GM12878 (cell line): Measurements from ENCODE around the gene GRIN2C. TPM values are rescaled to one million over a fixed set of nuclear protein-coding genes. Genes with fewer than 3 reads are reported as not detected.

Source experiments
- ATAC-seq: fragments of 200-7000 bp; cut with Tn5 transposase; 3 replicates; pipeline ENCODE4 v1.9.1; 2020; ENCODE audit warnings: mild to moderate bottlenecking, moderate library complexity
- BruUV-seq: library from RNA; stranded (reverse); fragments of 400-500 nt; replicated peaks from 2 replicates; lab custom pipeline; 2021; lab: Mats Ljungman, UMichigan
- CTCF ChIA-PET: fragments of 300-600 bp; sonication (Branson Sonifier 250); formaldehyde crosslinking; extraction: SDS; loops from one replicate; lab custom pipeline; 2021; ENCODE audit warnings: inconsistent platforms; lab: Yijun Ruan, JAX
- POLR2A ChIA-PET: fragments of 350-600 bp; formaldehyde crosslinking; extraction: SDS; loops from one replicate; lab custom pipeline; 2021; ENCODE audit warnings: inconsistent platforms; lab: Charles Lee
- RAD21 ChIA-PET: fragments of 300-600 bp; sonication (Branson Sonifier 250); formaldehyde crosslinking; loops from one replicate; lab custom pipeline; 2023; ENCODE audit warnings: antibody characterized with exemption; ENCODE audit not compliant: unreplicated experiment; lab: Charles Lee
- SMC1A ChIA-PET: fragments of 300-600 bp; sonication (Branson Sonifier 250); formaldehyde crosslinking; loops from one replicate; lab custom pipeline; 2023; ENCODE audit not compliant: unreplicated experiment, uncharacterized antibody; lab: Charles Lee
- DNase-seq: peaks from one replicate; pipeline ENCODE4 v3.0.0-alpha.2; 2011; ENCODE audit warnings: low read depth, low spot score
- FAIRE-seq: peaks from 3 replicates; lab custom pipeline; 2011; peaks lifted over from hg19 to GRCh38; lab: Jason Lieb, UNC
- H2AFZ ChIP-seq: 2 replicates; pipeline ENCODE4 v1.6.0; 2011; ENCODE audit warnings: low read depth, low read length, control low read depth; ENCODE audit not compliant: control insufficient read depth
- H3K27ac ChIP-seq: 2 replicates; pipeline ENCODE4 v1.5.1; 2011; ENCODE audit warnings: control low read depth; ENCODE audit not compliant: control insufficient read depth, insufficient read depth
- H3K27me3 ChIP-seq, 2 experiments: replicated peaks in 1 of 2; 2 replicates each; pipeline versions ENCODE4 v1.6.0 to v1.6.1; 2011; ENCODE audit warnings: low read length in 1 of 2; ENCODE audit not compliant: control insufficient read depth in 2 of 2, insufficient read depth in 2 of 2
- H3K36me3 ChIP-seq, 2 experiments: 2 replicates each; pipeline ENCODE4 v1.5.1; 2011; ENCODE audit warnings: low read length in 1 of 2; ENCODE audit not compliant: control insufficient read depth in 2 of 2, insufficient read depth in 2 of 2
- H3K4me1 ChIP-seq: 2 replicates; pipeline ENCODE4 v1.6.1; 2011; ENCODE audit warnings: mild to moderate bottlenecking, low read length, moderate library complexity, mixed read lengths; ENCODE audit not compliant: control insufficient read depth, insufficient read depth
- H3K4me2 ChIP-seq: 2 replicates; pipeline ENCODE4 v1.6.0; 2011; ENCODE audit warnings: control low read depth; ENCODE audit not compliant: control insufficient read depth, insufficient read depth
- H3K4me3 ChIP-seq: fragments of 200-600 bp; sonication (generic); 2 replicates; pipeline ENCODE4 v1.5.1; 2016
- H3K79me2 ChIP-seq: 2 replicates; pipeline ENCODE4 v1.6.0; 2011; ENCODE audit warnings: low read length; ENCODE audit not compliant: control insufficient read depth, insufficient read depth
- H3K9ac ChIP-seq: 2 replicates; pipeline ENCODE4 v1.8.0; 2011; ENCODE audit warnings: low read length, control low read depth, mixed read lengths; ENCODE audit not compliant: control insufficient read depth, insufficient read depth
- H3K9me3 ChIP-seq: replicated peaks from 3 replicates; pipeline ENCODE4 v1.5.1; 2011; ENCODE audit warnings: mild to moderate bottlenecking, low read length; ENCODE audit not compliant: control insufficient read depth, insufficient read depth
- H4K20me1 ChIP-seq: 2 replicates; pipeline ENCODE4 v1.6.0; 2011; ENCODE audit not compliant: control insufficient read depth, insufficient read depth
- CEBPB ChIP-seq, 2 experiments: fragments of 150-350 bp in 1 of 2; IDR thresholded peaks; 2 replicates each; pipeline ENCODE4 v1.6.1; 2012 to 2014; ENCODE audit warnings: low read depth in 2 of 2, low read length in 2 of 2, borderline replicate concordance in 1 of 2, inconsistent platforms in 1 of 2
- ESRRA ChIP-seq: IDR thresholded peaks from 2 replicates; pipeline ENCODE4 v1.6.1; 2012; ENCODE audit warnings: mild to moderate bottlenecking, low read length, improper control_type of control experiment
- KAT2A ChIP-seq: conservative IDR thresholded peaks from 2 replicates; pipeline ENCODE4 v1.6.1; 2011; ENCODE audit warnings: low read depth, low read length; ENCODE audit not compliant: control insufficient read depth
- NR2C2 ChIP-seq: IDR thresholded peaks from 2 replicates; pipeline ENCODE4 v1.6.1; 2011; ENCODE audit warnings: borderline replicate concordance, low read depth; ENCODE audit not compliant: control insufficient read depth, insufficient read length
- PBX3 ChIP-seq: IDR thresholded peaks from 2 replicates; pipeline ENCODE4 v1.6.1; 2011; ENCODE audit warnings: mild to moderate bottlenecking, low read depth, low read length, moderate library complexity; ENCODE audit not compliant: insufficient replicate concordance
- SREBF1 ChIP-seq: IDR thresholded peaks from 2 replicates; pipeline ENCODE4 v1.6.1; 2012; ENCODE audit warnings: mild to moderate bottlenecking, low read length
- SREBF2 ChIP-seq: IDR thresholded peaks from 2 replicates; pipeline ENCODE4 v1.6.1; 2012; ENCODE audit warnings: mild to moderate bottlenecking, low read length
- SUPT20H ChIP-seq: IDR thresholded peaks from 2 replicates; pipeline ENCODE4 v1.6.1; 2011; ENCODE audit warnings: low read depth, mild to moderate bottlenecking, low read length, moderate library complexity, borderline replicate concordance; ENCODE audit not compliant: control insufficient read depth
- YY1 ChIP-seq: IDR thresholded peaks from 2 replicates; pipeline ENCODE4 v1.6.1; 2011; ENCODE audit warnings: low read depth, mild to moderate bottlenecking, low read length
- ZNF384 ChIP-seq: IDR thresholded peaks from 2 replicates; pipeline ENCODE4 v1.6.1; 2012; ENCODE audit warnings: low read depth, mild to moderate bottlenecking, low read length, improper control_type of control experiment, borderline replicate concordance
- WGBS: methylation state at CpG from one replicate; pipeline ENCODE4 v1.1.6; 2016; ENCODE audit warnings: low lambda C conversion rate; ENCODE audit not compliant: insufficient replicate concordance, insufficient coverage; ENCODE audit errors: missing lambda C conversion rate; 5-methylcytosine and 5-hydroxymethylcytosine counted together
- in situ Hi-C: fragments of 300-500 bp; cut with MboI; formaldehyde crosslinking; loops from 9 replicates; pipeline ENCODE4 v1.14.3; 2018; ENCODE audit warnings: mixed read lengths
- intact Hi-C: fragments of 100-400 bp; cut with micrococcal nuclease; formaldehyde crosslinking; loops from one replicate; pipeline ENCODE4 v1.14.2; 2022; ENCODE audit not compliant: unreplicated experiment
- polyA plus RNA-seq, 11 experiments: library from polyadenylated mRNA; depleted of rRNA in 4 of 11; unstranded in 6 of 11; stranded (reverse) in 5 of 11; fragments of >200 nt; fragmentation: Nextera tagmentation in 4 of 11; fragmentation: Illumina TruSeq in 1 of 11; extraction: Ambion mirVana in 4 of 11; extraction: Trizol in 1 of 11; gene quantifications; 1 replicate in 1 of 11; 2 replicates in 10 of 11; pipeline versions ENCODE4 v1.2.1 to v1.2.3, GENCODE V29; 2011 to 2016; ENCODE audit warnings: inconsistent platforms in 2 of 11, missing spikeins in 2 of 11, low read depth in 1 of 11
- total RNA-seq, 4 experiments: library from RNA; depleted of rRNA in 3 of 4; stranded (reverse); fragments of >200 nt in 3 of 4; fragmentation: Illumina TruSeq in 1 of 4; extraction: Trizol in 1 of 4; gene quantifications; 2 replicates each; pipeline versions ENCODE4 v1.2.1 to v1.2.3, GENCODE V29; 2013 to 2021
- TF ChIP-seq, protein P1 (sequence below): fragments of 450-650 bp; IDR thresholded peaks from 2 replicates; pipeline ENCODE4 v1.6.1; 2017; ENCODE audit warnings: mild to moderate bottlenecking, moderate library complexity
- TF ChIP-seq, protein P2 (sequence below): IDR thresholded peaks from 2 replicates; pipeline ENCODE4 v1.6.1; 2012; ENCODE audit warnings: low read depth, low read length, improper control_type of control experiment
- TF ChIP-seq, protein P3 (sequence below): IDR thresholded peaks from 2 replicates; pipeline ENCODE4 v1.6.1; 2012; ENCODE audit warnings: low read length, inconsistent platforms
- TF ChIP-seq, protein P4 (sequence below): IDR thresholded peaks from 2 replicates; pipeline ENCODE4 v1.6.1; 2011; ENCODE audit warnings: borderline replicate concordance, low read depth, mild to moderate bottlenecking, moderate library complexity, mixed read lengths, low read length; ENCODE audit not compliant: insufficient read depth; ENCODE audit errors: extremely low read length

Gene GRIN2C
- total and polyA plus RNA-seq, 10 of the 15 experiments (the other 5 are each of a cell fraction or from before 2014, with no cell fraction given) = 0.01 to 0.20 (median 0.11) TPM; not detected in 2

DNA sequence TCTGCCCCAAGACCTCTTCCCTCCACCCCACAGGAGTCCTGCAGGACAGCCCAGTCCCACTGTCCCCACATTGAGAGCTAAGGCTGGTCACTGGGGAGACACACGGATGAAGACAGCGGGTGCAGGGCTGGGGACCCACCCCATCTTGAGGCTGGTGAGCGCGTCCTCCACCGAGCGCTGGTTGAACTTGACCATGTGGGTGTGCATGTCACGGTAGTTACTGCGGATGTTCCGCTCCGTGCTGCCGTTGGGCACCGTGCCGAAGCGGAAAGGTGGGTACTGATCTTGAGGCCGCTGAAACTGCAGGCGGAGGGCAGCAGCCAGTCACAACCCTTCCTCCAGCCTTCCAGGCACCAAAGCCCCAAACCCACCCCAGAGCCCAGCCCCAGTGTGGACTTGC lies 13.1 kb downstream of the GRIN2C start:
- H3K9me3 ChIP-seq = no peaks in the 10 kb centered on the region
- H3K27ac ChIP-seq = no peak overlapping the region
- no peak for DNase-seq
- WGBS = 80% methylated on average over 16 of the region's 16 CpGs
- no peaks in the 10 kb centered on the region for H3K79me2 ChIP-seq
- intact Hi-C loops = no loop called here
- TF ChIP-seq, protein P1, sequence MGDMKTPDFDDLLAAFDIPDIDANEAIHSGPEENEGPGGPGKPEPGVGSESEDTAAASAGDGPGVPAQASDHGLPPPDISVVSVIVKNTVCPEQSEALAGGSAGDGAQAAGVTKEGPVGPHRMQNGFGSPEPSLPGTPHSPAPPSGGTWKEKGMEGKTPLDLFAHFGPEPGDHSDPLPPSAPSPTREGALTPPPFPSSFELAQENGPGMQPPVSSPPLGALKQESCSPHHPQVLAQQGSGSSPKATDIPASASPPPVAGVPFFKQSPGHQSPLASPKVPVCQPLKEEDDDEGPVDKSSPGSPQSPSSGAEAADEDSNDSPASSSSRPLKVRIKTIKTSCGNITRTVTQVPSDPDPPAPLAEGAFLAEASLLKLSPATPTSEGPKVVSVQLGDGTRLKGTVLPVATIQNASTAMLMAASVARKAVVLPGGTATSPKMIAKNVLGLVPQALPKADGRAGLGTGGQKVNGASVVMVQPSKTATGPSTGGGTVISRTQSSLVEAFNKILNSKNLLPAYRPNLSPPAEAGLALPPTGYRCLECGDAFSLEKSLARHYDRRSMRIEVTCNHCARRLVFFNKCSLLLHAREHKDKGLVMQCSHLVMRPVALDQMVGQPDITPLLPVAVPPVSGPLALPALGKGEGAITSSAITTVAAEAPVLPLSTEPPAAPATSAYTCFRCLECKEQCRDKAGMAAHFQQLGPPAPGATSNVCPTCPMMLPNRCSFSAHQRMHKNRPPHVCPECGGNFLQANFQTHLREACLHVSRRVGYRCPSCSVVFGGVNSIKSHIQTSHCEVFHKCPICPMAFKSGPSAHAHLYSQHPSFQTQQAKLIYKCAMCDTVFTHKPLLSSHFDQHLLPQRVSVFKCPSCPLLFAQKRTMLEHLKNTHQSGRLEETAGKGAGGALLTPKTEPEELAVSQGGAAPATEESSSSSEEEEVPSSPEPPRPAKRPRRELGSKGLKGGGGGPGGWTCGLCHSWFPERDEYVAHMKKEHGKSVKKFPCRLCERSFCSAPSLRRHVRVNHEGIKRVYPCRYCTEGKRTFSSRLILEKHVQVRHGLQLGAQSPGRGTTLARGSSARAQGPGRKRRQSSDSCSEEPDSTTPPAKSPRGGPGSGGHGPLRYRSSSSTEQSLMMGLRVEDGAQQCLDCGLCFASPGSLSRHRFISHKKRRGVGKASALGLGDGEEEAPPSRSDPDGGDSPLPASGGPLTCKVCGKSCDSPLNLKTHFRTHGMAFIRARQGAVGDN = no peak
- TF ChIP-seq ZNF384 = no peak
- TF ChIP-seq ESRRA = no peak
- no peak for TF ChIP-seq PBX3
- TF ChIP-seq SREBF1 = no peak
- TF ChIP-seq CEBPB (IDR thresholded peaks at IDR 0.05; ENCODE audit: borderline replicate concordance in 1 of 2, low read depth in 2 of 2, low read length in 2 of 2) = no peak
- TF ChIP-seq SUPT20H = no peak
- no peak for TF ChIP-seq KAT2A
- TF ChIP-seq, protein P2, sequence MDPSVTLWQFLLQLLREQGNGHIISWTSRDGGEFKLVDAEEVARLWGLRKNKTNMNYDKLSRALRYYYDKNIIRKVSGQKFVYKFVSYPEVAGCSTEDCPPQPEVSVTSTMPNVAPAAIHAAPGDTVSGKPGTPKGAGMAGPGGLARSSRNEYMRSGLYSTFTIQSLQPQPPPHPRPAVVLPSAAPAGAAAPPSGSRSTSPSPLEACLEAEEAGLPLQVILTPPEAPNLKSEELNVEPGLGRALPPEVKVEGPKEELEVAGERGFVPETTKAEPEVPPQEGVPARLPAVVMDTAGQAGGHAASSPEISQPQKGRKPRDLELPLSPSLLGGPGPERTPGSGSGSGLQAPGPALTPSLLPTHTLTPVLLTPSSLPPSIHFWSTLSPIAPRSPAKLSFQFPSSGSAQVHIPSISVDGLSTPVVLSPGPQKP = no peak
- TF ChIP-seq, protein P3, sequence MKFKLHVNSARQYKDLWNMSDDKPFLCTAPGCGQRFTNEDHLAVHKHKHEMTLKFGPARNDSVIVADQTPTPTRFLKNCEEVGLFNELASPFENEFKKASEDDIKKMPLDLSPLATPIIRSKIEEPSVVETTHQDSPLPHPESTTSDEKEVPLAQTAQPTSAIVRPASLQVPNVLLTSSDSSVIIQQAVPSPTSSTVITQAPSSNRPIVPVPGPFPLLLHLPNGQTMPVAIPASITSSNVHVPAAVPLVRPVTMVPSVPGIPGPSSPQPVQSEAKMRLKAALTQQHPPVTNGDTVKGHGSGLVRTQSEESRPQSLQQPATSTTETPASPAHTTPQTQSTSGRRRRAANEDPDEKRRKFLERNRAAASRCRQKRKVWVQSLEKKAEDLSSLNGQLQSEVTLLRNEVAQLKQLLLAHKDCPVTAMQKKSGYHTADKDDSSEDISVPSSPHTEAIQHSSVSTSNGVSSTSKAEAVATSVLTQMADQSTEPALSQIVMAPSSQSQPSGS = no peak
- TF ChIP-seq, protein P4, sequence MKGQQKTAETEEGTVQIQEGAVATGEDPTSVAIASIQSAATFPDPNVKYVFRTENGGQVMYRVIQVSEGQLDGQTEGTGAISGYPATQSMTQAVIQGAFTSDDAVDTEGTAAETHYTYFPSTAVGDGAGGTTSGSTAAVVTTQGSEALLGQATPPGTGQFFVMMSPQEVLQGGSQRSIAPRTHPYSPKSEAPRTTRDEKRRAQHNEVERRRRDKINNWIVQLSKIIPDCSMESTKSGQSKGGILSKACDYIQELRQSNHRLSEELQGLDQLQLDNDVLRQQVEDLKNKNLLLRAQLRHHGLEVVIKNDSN = no peak
- TF ChIP-seq SREBF2 = no peak
- no peak for TF ChIP-seq YY1
- no peak for TF ChIP-seq NR2C2
- TF ChIP-seq, all 136 proteins: peak for 0
- no peaks in the 10 kb centered on the region for H4K20me1 ChIP-seq
- no peak overlapping the region for H3K4me2 ChIP-seq
- FAIRE-seq = no peak
- ChIA-PET CTCF (interaction anchor here (1.9 kb wide), 1 partner anchor 15 kb away, joined by 6 read pairs; no protein-coding TSS in a partner anchor), RAD21 (no interaction called here), POLR2A (no interaction called here), SMC1A (no interaction called here)
- ATAC-seq = no peak
- H3K27me3 ChIP-seq = no peaks in the 10 kb centered on the region
- H3K4me1 ChIP-seq = no peaks in the 10 kb centered on the region; the same call in 1 of the 2 replicates
- no peak overlapping the region for H3K9ac ChIP-seq
- no peak overlapping the region for H2AFZ ChIP-seq
- in situ Hi-C loops = no loop called here
- H3K4me3 ChIP-seq = no peak overlapping the region
- H3K36me3 ChIP-seq = no peaks in the 10 kb centered on the region
- BruUV-seq = no TSS peak
